Heart left ventricle (tissue), 16 donors: Measurements from ENCODE around the gene ANXA5. TPM values are rescaled to one million over a fixed set of nuclear protein-coding genes. Genes with fewer than 3 reads are reported as not detected.
A peak's percentile ranks its signal among the peaks of the same experiment; 100 is the strongest.

ENCODE experiments used
- ATAC-seq, 4 donors: fragments of 200-7000 bp; cut with Tn5 transposase; one replicate each; pipeline ENCODE4 v1.9.1; 2020 to 2022; ENCODE audit warnings: moderate library complexity in 4 of 4, mild to moderate bottlenecking in 3 of 4, moderate number of reproducible peaks in 1 of 4
- DNase-seq, 5 donors: peaks; one replicate each; pipeline ENCODE4 v3.0.0-alpha.2; 2020
- H3K27ac ChIP-seq, 12 donors: fragments of 200-600 bp; sonication (generic) in 4 of 12; one replicate each; pipeline versions ENCODE4 v1.5.0 to v1.8.0; 2016 to 2022; ENCODE audit warnings: mild to moderate bottlenecking in 2 of 12
- H3K27me3 ChIP-seq, 9 donors: fragments of 200-600 bp; sonication (generic) in 2 of 9; one replicate each; pipeline versions ENCODE4 v1.5.1 to v1.8.0; 2016 to 2022; ENCODE audit warnings: mild to moderate bottlenecking in 3 of 9
- H3K36me3 ChIP-seq, 9 donors: fragments of 200-600 bp; sonication (generic) in 2 of 9; one replicate each; pipeline versions ENCODE4 v1.5.0 to v1.8.0; 2018 to 2022; ENCODE audit warnings: mild to moderate bottlenecking in 2 of 9
- H3K4me1 ChIP-seq, 12 donors: fragments of 200-600 bp; sonication (generic) in 4 of 12; one replicate each; pipeline versions ENCODE4 v1.5.0 to v1.8.0; 2016 to 2022; ENCODE audit warnings: mild to moderate bottlenecking in 3 of 12
- H3K4me3 ChIP-seq, 12 donors: fragments of 200-600 bp; sonication (generic) in 4 of 12; one replicate each; pipeline versions ENCODE4 v1.5.0 to v1.8.0; 2017 to 2022; ENCODE audit warnings: mild to moderate bottlenecking in 9 of 12, moderate library complexity in 4 of 12
- H3K9me3 ChIP-seq, 12 donors: fragments of 200-600 bp; sonication (generic) in 4 of 12; one replicate each; pipeline versions ENCODE4 v1.5.0 to v1.8.0; 2016 to 2022; ENCODE audit warnings: mild to moderate bottlenecking in 1 of 12
- POLR2A ChIP-seq, 2 donors: fragments of 450-650 bp; IDR thresholded peaks; one replicate each; pipeline ENCODE4 v1.6.1; 2017; ENCODE audit warnings: antibody characterized with exemption in 2 of 2, mild to moderate bottlenecking in 2 of 2, moderate library complexity in 2 of 2
- WGBS, 4 donors: extraction: QIAGEN DNeasy Blood & Tissue Kit in 2 of 4; methylation state at CpG; one replicate each; pipeline versions ENCODE4 v1.1.5 to v1.1.7; 2013 to 2018; 5-methylcytosine and 5-hydroxymethylcytosine counted together
- intact Hi-C, 10 donors: fragments of 100-400 bp; cut with DNase I; formaldehyde crosslinking; loops; one replicate each; pipeline versions ENCODE4 v1.11.1 to v1.14.2; 2022
- polyA plus RNA-seq, 2 donors: library from polyadenylated mRNA; stranded (reverse); fragments of 200-250 nt; gene quantifications; one replicate each; pipeline ENCODE4 v1.2.3, GENCODE V29; 2013
- total RNA-seq, 9 donors: library from RNA; depleted of rRNA in 2 of 9; stranded (reverse); fragments of >200 nt in 2 of 9; fragmentation: NEBNext Ultra II Directional in 3 of 9; extraction: Animal tissue kit (Norgen Biotek cat#: 25700) in 3 of 9; gene quantifications; one replicate each; pipeline versions ENCODE4 v1.1.0 to v1.2.4, GENCODE V29; 2016 to 2023
- TF ChIP-seq, protein P1 (sequence below), 12 donors: fragments of 200-600 bp; sonication (generic) in 4 of 12; IDR thresholded peaks; one replicate each; pipeline versions ENCODE4 v1.5.0 to v1.8.0; 2018 to 2022; ENCODE audit warnings: antibody characterized with exemption in 12 of 12, mild to moderate bottlenecking in 5 of 12
- donor health status: ischemic (EF 13 %, LVEDD 7.1; RV severe dilation, severe dysfunction).
- donor health status: healthy with polysubstance abuse.
- donor health status: DM: no; HTN: yes; CAD: no.
- donor health status: DM: no; HTN: no; CAD: no.
- donor health status: ischemic (EF 25% LVEDD 6.9; RV normal size, moderate dysfunction).
- donor health status: ischemic (EF 25% LVEDD 5.7; RV mildly dilated, moderate dysfunction).
- donor health status: healthy.
- donor health status: DM: yes; HTN: yes; CAD: no.
- donor health status: ischemic (EF 35%, LVEDD 5.7; RV mildly dilated, moderate dysfunction).
- donor health status: nonischemic (EF 11% LVEDD 7.7; RV severe dilation, severe dysfunction).
- donor health status: DM: yes; HTN: yes; CAD: no.
- donor health status: PGD.
- donor health status: ischemic (EF 29% LVEDD 5.4; RV normal size, mild dysfunction).
- donor health status: nonischemic (EF 23%, LVEDD 6.1; RV moderate dilation, normal function).

The ANXA5 gene
- total and polyA plus RNA-seq, 11 donors, result 104 to 283 (median 168) TPM

DNA sequence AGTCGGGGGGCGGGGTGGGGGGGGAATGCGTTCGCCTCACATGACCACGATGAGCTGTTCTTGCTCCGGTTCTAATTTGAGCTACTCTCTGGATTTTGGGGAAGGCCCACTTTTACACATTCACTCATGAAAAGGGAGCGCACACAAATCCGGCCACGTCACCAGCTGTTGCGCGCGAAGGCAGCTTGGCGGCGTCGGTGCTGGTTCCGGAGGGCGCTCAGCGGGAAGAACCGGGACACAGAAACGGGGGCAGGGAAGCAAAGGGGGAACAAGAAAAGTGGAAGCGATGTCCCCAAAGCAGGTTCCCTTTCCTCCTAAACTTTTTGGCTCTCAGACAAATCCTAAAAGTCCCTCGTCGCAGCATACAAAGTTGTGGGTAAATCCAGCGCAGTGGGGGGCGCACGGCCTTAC is 605 bp downstream of the ANXA5 start:
- 0 to 1% (median 0%) methylated on average over 25 to 26 of the region's 26 CpGs for WGBS, 4 donors
- Histone ChIP-seq H3K27me3 (no peaks in the 10 kb centered on the region), H3K4me3 (peak overlapping the region; percentile 80 to 99 (median 96)), H3K9me3 (no peaks in the 10 kb centered on the region), H3K27ac (peak overlapping the region; percentile 89 to 99 (median 98)), H3K36me3 (peaks cover 0 to 14% (median 0%) of the 10 kb centered on the region in 9 donors), H3K4me1 (peaks cover 0 to 60% (median 39%) of the 10 kb centered on the region in 12 donors)
- TF ChIP-seq, protein P1, sequence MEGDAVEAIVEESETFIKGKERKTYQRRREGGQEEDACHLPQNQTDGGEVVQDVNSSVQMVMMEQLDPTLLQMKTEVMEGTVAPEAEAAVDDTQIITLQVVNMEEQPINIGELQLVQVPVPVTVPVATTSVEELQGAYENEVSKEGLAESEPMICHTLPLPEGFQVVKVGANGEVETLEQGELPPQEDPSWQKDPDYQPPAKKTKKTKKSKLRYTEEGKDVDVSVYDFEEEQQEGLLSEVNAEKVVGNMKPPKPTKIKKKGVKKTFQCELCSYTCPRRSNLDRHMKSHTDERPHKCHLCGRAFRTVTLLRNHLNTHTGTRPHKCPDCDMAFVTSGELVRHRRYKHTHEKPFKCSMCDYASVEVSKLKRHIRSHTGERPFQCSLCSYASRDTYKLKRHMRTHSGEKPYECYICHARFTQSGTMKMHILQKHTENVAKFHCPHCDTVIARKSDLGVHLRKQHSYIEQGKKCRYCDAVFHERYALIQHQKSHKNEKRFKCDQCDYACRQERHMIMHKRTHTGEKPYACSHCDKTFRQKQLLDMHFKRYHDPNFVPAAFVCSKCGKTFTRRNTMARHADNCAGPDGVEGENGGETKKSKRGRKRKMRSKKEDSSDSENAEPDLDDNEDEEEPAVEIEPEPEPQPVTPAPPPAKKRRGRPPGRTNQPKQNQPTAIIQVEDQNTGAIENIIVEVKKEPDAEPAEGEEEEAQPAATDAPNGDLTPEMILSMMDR (IDR thresholded peaks at IDR 0.05), result peak in 6 of 12 donors; percentile 9 to 55 (median 32)
- no peak for TF ChIP-seq POLR2A (IDR thresholded peaks at IDR 0.05)
- intact Hi-C loops, result loop anchor here in 3 of 10 donors (1.0 to 2.0 kb wide), 3 partner anchors 31 to 105 kb away; partner anchors contain the start of gene EXOSC9 (in 2 of the 3)
- peak; percentile 85 to 91 (median 88) for DNase-seq
- peak; percentile 30 to 78 (median 58) for ATAC-seq

DNA sequence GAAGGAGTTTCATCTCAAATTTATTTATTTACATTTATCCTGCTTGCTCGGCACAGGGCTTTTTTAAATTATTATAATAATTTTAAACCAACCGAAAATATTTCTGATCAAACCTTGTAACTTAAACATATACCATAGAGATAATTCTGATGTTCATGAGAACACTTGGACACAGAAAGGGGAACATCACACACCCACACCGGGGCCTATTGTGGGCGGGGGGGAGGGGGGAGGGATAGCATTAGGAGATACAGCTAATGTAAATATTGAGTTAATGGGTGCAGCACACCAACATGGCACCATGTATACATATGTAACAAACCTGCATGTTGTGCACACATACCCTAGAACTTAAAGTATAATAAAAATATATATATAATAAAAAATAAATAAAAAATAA is 2.9 kb downstream of the ANXA5 start:
- no peaks in the 10 kb centered on the region for H3K27me3 ChIP-seq
- peaks cover 5 to 83% (median 61%) of the 10 kb centered on the region in 12 donors for H3K4me1 ChIP-seq
- 72 to 91% (median 80%) methylated on average over 4 of the region's 4 CpGs for WGBS, 4 donors
- TF ChIP-seq, protein P1 (IDR thresholded peaks at IDR 0.05), result no peak
- no peak for TF ChIP-seq POLR2A (IDR thresholded peaks at IDR 0.05)
- ATAC-seq (no peak), DNase-seq (no peak)
- no peaks in the 10 kb centered on the region for H3K9me3 ChIP-seq
- intact Hi-C loops, result no loop called here
- peak overlapping the region in 7 of 12 donors; percentile 80 to 99 (median 96) for H3K4me3 ChIP-seq
- H3K36me3 ChIP-seq, result peaks cover 0 to 14% (median 4%) of the 10 kb centered on the region in 9 donors
- no peak overlapping the region for H3K27ac ChIP-seq

GRCh38 chr4:121693450-121693849 is 3.3 kb downstream of the ANXA5 start:
- no peak for DNase-seq
- no peak for TF ChIP-seq POLR2A (IDR thresholded peaks at IDR 0.05)
- TF ChIP-seq, protein P1 (IDR thresholded peaks at IDR 0.05), result no peak
- Histone ChIP-seq H3K27me3 (no peaks in the 10 kb centered on the region), H3K9me3 (no peaks in the 10 kb centered on the region), H3K4me1 (peaks cover 5 to 86% (median 65%) of the 10 kb centered on the region in 12 donors), H3K4me3 (peak overlapping the region in 7 of 12 donors; percentile 12 to 97 (median 92)), H3K27ac (peak overlapping the region in 1 of 12 donors; percentile 42), H3K36me3 (peaks cover 0 to 18% (median 4%) of the 10 kb centered on the region in 9 donors)
- 57 to 64% (median 59%) methylated on average over 2 of the region's 2 CpGs for WGBS, 4 donors
- ATAC-seq, result no peak
- intact Hi-C loops, result no loop called here

DNA sequence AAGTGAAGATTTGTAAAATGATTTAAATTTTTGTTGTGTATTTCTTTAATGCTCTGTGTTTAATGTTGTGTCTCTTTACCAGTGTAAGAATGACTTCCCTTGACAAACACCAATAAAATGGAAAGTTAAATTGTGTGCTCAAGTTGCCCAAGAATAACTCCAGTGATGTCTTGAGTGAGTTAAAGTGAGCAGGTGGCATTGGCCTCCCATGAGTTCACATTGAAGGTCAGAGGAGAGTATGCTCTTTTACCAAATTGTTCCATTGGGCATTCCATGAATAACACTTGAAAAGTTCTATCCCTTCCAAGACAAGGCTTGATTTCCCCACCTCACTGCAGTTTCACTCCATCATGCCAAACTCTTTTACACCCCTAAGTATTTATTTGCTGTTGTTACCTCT is 4.5 kb downstream of the ANXA5 start:
- ATAC-seq, result no peak
- no peak for DNase-seq

More for the DNA sequence above, 4.5 kb downstream of the ANXA5 start:
- Histone ChIP-seq H3K4me3 (peak overlapping the region in 1 of 12 donors; percentile 90), H3K36me3 (peaks cover 0 to 30% (median 4%) of the 10 kb centered on the region in 9 donors), H3K27me3 (no peaks in the 10 kb centered on the region), H3K9me3 (no peaks in the 10 kb centered on the region), H3K4me1 (peaks cover 5 to 85% (median 60%) of the 10 kb centered on the region in 12 donors), H3K27ac (peak overlapping the region in 3 of 12 donors; percentile 52 to 62 (median 55))
- TF ChIP-seq POLR2A (IDR thresholded peaks at IDR 0.05), result no peak
- TF ChIP-seq, protein P1 (IDR thresholded peaks at IDR 0.05), result no peak
- intact Hi-C loops, result no loop called here
